Measurements from ENCODE around the gene SEMA4B.

Gene SEMA4B

DNA sequence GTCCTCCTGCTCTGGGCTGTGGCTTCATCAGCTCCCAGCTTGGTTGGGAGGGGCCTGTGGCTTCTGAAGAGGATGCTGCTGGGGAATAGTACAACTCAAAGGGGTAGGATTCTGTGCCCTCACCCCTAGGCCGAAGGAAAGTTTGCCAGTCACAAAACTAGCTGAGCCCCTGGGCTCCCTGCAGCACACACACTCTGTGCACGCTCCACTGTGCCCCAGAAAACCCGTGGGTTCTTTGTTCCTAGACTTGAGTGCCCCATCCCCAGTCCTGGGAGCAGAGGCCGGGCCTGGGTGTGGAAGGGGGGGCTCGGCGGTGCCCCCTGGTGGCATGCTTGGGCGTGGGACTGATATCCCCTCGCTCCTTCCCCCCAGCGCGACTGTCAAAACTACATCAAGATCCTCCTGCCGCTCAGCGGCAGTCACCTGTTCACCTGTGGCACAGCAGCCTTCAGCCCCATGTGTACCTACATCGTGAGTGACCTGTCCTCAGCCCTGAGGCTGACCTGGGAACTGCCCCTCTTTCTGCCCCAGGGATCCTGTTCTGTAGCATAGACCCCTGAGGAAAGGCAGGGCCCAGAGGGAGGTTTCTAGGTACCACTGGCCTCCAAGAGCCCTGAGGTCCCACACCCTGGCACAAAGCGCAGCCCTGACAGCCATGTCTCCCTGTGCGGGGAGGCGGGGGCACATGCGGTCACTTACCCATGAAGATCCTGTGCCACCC, 18.5 kb downstream of the SEMA4B start:
- ChIA-PET CTCF (interaction anchor here (0.8 to 2.3 kb wide), 3 partner anchors 19 to 77 kb away, joined by 3 to 11 read pairs (median 3); partner anchors contain the start of gene SEMA4B), POLR2A (interaction anchor here (0.9 kb wide), 1 partner anchor 19 kb away, joined by 3 read pairs; the partner anchor contains the start of gene SEMA4B)
- TF ChIP-seq HDGF (IDR thresholded peaks at IDR 0.05; ENCODE audit: borderline replicate concordance) (no peak), BHLHE40 (IDR thresholded peaks at IDR 0.05; ENCODE audit: borderline replicate concordance) (no peak), LEF1 (IDR thresholded peaks at IDR 0.05; ENCODE audit: borderline replicate concordance) (no peak), ARNT (IDR thresholded peaks at IDR 0.05) (no peak)
- DNase-seq (ENCODE audit: extremely low spot score), result peak; percentile 81

DNA sequence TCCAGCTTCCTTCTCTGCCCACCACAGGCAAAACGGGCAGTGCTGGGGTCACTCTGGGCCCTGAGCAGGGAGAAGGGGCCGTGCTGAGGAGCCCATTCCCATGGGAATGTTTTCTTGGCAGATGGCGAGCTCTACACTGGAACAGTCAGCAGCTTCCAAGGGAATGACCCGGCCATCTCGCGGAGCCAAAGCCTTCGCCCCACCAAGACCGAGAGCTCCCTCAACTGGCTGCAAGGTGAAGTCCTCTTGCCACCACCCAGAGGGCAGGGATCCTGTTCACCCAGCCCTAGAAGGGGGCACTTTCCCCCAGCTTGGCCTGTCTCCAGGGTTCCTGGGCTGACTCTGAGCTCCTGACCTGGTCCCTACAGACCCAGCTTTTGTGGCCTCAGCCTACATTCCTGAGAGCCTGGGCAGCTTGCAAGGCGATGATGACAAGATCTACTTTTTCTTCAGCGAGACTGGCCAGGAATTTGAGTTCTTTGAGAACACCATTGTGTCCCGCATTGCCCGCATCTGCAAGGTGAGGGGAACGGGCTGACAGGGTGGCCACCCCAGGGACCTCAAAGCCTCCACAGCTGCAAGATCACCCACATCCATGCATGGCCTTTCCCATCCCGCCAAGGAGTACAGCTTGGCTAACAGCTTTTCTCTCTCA, 20.2 kb downstream of the SEMA4B start:
- ChIA-PET POLR2A (interaction anchor here (1.0 to 1.6 kb wide), 2 partner anchors 12 to 20 kb away, joined by 3 to 9 read pairs; partner anchors contain the start of genes CIB1, GDPGP1 and SEMA4B), CTCF (interaction anchor here (0.6 to 2.4 kb wide), 23 partner anchors 9 to 373 kb away, joined by 3 to 37 read pairs (median 4); partner anchors contain the start of genes CIB1, GDPGP1 and IDH2)
- DNase-seq (ENCODE audit: extremely low spot score), result peak; percentile 87
- TF ChIP-seq CTBP1 (IDR thresholded peaks at IDR 0.05; ENCODE audit: borderline replicate concordance) (no peak), SP1 (IDR thresholded peaks at IDR 0.05) (no peak), BHLHE40 (IDR thresholded peaks at IDR 0.05; ENCODE audit: borderline replicate concordance) (no peak), ARNT (IDR thresholded peaks at IDR 0.05) (no peak), FOXA1 (IDR thresholded peaks at IDR 0.05) (no peak), FOXK2 (IDR thresholded peaks at IDR 0.05) (no peak), TARDBP (IDR thresholded peaks at IDR 0.05) (no peak), NFRKB (IDR thresholded peaks at IDR 0.05) (no peak), SUZ12 (IDR thresholded peaks at IDR 0.05) (no peak), ZNF384 (IDR thresholded peaks at IDR 0.05) (no peak), HDGF (IDR thresholded peaks at IDR 0.05; ENCODE audit: borderline replicate concordance) (no peak), FOXM1 (IDR thresholded peaks at IDR 0.05; ENCODE audit: borderline replicate concordance) (no peak), LEF1 (IDR thresholded peaks at IDR 0.05; ENCODE audit: borderline replicate concordance) (no peak), ELF4 (IDR thresholded peaks at IDR 0.05) (no peak), L3MBTL2 (conservative IDR thresholded peaks at IDR 0.05) (no peak)
- TF ChIP-seq, protein P1, sequence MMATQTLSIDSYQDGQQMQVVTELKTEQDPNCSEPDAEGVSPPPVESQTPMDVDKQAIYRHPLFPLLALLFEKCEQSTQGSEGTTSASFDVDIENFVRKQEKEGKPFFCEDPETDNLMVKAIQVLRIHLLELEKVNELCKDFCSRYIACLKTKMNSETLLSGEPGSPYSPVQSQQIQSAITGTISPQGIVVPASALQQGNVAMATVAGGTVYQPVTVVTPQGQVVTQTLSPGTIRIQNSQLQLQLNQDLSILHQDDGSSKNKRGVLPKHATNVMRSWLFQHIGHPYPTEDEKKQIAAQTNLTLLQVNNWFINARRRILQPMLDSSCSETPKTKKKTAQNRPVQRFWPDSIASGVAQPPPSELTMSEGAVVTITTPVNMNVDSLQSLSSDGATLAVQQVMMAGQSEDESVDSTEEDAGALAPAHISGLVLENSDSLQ (IDR thresholded peaks at IDR 0.05), result no peak

DNA sequence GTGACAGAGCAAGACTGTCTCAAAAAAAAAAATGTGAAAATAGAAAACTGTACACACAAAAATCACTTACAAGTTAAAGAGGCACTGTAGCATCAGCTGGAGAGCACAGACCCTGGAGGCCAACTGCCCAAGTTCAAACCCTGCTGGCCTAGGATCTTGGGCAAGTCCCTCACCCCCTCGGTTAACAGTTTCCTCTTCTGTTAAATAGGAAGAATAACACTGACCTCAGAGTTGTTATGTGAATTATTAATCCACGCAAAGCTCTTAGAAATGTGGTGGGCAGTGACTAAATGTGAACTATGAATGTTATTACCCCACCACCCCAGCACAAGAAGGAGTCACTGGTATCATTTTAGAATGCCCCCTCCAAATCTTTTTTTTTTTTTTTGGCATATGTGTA, 21.4 kb downstream of the SEMA4B start:
- TF ChIP-seq L3MBTL2 (conservative IDR thresholded peaks at IDR 0.05), result no peak
- no peak for TF ChIP-seq ARNT (IDR thresholded peaks at IDR 0.05)
- TF ChIP-seq BHLHE40 (IDR thresholded peaks at IDR 0.05; ENCODE audit: borderline replicate concordance), result no peak
- no peak for TF ChIP-seq SP1 (IDR thresholded peaks at IDR 0.05)
- no peak for TF ChIP-seq CTBP1 (IDR thresholded peaks at IDR 0.05; ENCODE audit: borderline replicate concordance)
- no peak for TF ChIP-seq TARDBP (IDR thresholded peaks at IDR 0.05)
- TF ChIP-seq FOXM1 (IDR thresholded peaks at IDR 0.05; ENCODE audit: borderline replicate concordance), result no peak
- no peak for TF ChIP-seq ELF4 (IDR thresholded peaks at IDR 0.05)
- TF ChIP-seq, protein P1 (IDR thresholded peaks at IDR 0.05), result no peak
- TF ChIP-seq HDGF (IDR thresholded peaks at IDR 0.05; ENCODE audit: borderline replicate concordance), result no peak
- TF ChIP-seq NFRKB (IDR thresholded peaks at IDR 0.05), result no peak
- no peak for TF ChIP-seq ZNF384 (IDR thresholded peaks at IDR 0.05)
- no peak for TF ChIP-seq FOXK2 (IDR thresholded peaks at IDR 0.05)
- no peak for TF ChIP-seq SUZ12 (IDR thresholded peaks at IDR 0.05)
- TF ChIP-seq FOXA1 (IDR thresholded peaks at IDR 0.05), result no peak
- no peak for TF ChIP-seq LEF1 (IDR thresholded peaks at IDR 0.05; ENCODE audit: borderline replicate concordance)
- no peak for DNase-seq (ENCODE audit: extremely low spot score)
- ChIA-PET CTCF (interaction anchor here (0.6 to 2.4 kb wide), 3 partner anchors 9 to 93 kb away, joined by 3 to 37 read pairs (median 3); partner anchors contain the start of genes CIB1 and GDPGP1), POLR2A (no interaction called here)

DNA sequence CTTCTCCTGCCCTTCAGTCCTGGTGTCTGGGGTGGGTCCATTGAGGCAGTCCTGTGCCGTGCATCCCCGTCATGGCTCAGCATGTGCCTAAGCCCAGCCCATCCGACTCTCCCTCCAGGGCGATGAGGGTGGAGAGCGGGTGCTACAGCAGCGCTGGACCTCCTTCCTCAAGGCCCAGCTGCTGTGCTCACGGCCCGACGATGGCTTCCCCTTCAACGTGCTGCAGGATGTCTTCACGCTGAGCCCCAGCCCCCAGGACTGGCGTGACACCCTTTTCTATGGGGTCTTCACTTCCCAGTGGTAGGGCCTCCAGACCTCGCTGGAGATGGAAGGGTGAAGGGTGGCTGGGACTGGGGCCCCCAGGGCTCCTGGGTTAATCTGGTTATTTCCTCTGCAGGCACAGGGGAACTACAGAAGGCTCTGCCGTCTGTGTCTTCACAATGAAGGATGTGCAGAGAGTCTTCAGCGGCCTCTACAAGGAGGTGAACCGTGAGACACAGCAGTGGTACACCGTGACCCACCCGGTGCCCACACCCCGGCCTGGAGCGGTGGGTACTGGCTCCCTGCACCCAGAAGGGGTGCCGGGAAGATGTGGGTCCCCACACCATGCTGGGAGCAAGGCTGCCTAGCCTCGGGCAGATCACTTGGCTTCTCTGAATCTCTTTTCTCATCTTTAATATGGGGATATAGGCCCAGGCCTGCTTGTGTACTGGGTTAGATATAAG, 22.5 kb downstream of the SEMA4B start:
- CTCF ChIA-PET, result interaction anchor here (0.8 kb wide), 1 partner anchor 9 kb away, joined by 3 read pairs; no protein-coding TSS in a partner anchor
- DNase-seq (ENCODE audit: extremely low spot score), result no peak
- POLR2A ChIA-PET, result no interaction called here
- TF ChIP-seq BHLHE40 (IDR thresholded peaks at IDR 0.05; ENCODE audit: borderline replicate concordance), result no peak
- no peak for TF ChIP-seq HDGF (IDR thresholded peaks at IDR 0.05; ENCODE audit: borderline replicate concordance)
- no peak for TF ChIP-seq FOXK2 (IDR thresholded peaks at IDR 0.05)

DNA sequence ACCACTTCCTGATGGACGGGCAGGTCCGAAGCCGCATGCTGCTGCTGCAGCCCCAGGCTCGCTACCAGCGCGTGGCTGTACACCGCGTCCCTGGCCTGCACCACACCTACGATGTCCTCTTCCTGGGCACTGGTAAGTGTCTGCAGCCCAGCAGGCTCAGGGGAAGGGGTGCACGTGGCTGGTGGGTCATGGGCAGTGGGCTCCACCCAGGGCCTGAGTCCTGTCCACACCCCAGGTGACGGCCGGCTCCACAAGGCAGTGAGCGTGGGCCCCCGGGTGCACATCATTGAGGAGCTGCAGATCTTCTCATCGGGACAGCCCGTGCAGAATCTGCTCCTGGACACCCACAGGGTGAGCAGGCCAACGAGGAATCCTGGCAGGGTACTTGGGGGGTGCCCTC, 23.9 kb downstream of the SEMA4B start:
- TF ChIP-seq NFRKB (IDR thresholded peaks at IDR 0.05), result no peak
- ChIA-PET CTCF (no interaction called here), POLR2A (no interaction called here)
- no peak for DNase-seq (ENCODE audit: extremely low spot score)

DNA sequence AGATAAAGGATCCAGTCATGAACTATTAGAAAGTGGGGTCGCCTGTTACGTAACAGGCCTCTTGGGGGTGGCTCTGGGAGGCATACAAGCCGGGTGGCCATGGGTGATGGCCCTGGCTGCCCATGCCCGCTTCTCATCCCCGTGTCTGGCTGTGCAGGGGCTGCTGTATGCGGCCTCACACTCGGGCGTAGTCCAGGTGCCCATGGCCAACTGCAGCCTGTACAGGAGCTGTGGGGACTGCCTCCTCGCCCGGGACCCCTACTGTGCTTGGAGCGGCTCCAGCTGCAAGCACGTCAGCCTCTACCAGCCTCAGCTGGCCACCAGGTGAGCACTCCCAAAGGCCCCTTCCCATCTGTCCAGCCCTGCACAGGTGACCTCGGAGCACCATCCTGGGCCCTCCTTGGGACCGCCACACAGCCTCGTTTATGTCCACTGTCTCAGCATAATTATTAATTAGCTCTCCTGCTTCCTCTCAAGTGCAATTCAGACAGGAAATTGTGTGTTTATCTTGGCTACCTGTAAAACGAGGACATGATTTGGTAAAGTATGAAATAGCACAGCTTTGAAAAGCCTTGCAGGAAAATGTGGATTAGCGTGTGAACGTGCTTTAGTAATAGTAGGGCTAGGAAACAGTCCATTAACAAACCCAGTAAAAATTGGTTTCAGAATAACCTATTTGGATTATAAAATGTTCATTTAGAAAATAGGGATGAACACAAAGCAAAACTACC, 24.5 kb downstream of the SEMA4B start:
- ChIA-PET CTCF (no interaction called here), POLR2A (interaction anchor here (0.5 kb wide), 1 partner anchor 8 kb away, joined by 3 read pairs; the partner anchor contains the start of genes CIB1 and GDPGP1)
- TF ChIP-seq L3MBTL2 (conservative IDR thresholded peaks at IDR 0.05) (no peak), HDGF (IDR thresholded peaks at IDR 0.05; ENCODE audit: borderline replicate concordance) (no peak), BHLHE40 (IDR thresholded peaks at IDR 0.05; ENCODE audit: borderline replicate concordance) (no peak), ARNT (IDR thresholded peaks at IDR 0.05) (no peak), CTBP1 (IDR thresholded peaks at IDR 0.05; ENCODE audit: borderline replicate concordance) (no peak), FOXA1 (IDR thresholded peaks at IDR 0.05) (no peak), SP1 (IDR thresholded peaks at IDR 0.05) (no peak), FOXM1 (IDR thresholded peaks at IDR 0.05; ENCODE audit: borderline replicate concordance) (no peak), ZNF384 (IDR thresholded peaks at IDR 0.05) (no peak), TARDBP (IDR thresholded peaks at IDR 0.05) (no peak), ELF4 (IDR thresholded peaks at IDR 0.05) (no peak), NFRKB (IDR thresholded peaks at IDR 0.05) (no peak)
- TF ChIP-seq, protein P1 (IDR thresholded peaks at IDR 0.05), result no peak
- no peak for DNase-seq (ENCODE audit: extremely low spot score)
